Left forelimb (tissue), 1 donor: Measurements from ENCODE around the gene MAP7D1.

ENCODE experiments used
- DNase-seq: peaks from one replicate; pipeline ENCODE4 v3.0.0-alpha.2; 2018; ENCODE audit warnings: low spot score

MAP7D1 gene

GRCh38 chr1:36126797-36127500 is 29.0 kb upstream of the MAP7D1 start:
- DNase-seq, result no peak

DNA sequence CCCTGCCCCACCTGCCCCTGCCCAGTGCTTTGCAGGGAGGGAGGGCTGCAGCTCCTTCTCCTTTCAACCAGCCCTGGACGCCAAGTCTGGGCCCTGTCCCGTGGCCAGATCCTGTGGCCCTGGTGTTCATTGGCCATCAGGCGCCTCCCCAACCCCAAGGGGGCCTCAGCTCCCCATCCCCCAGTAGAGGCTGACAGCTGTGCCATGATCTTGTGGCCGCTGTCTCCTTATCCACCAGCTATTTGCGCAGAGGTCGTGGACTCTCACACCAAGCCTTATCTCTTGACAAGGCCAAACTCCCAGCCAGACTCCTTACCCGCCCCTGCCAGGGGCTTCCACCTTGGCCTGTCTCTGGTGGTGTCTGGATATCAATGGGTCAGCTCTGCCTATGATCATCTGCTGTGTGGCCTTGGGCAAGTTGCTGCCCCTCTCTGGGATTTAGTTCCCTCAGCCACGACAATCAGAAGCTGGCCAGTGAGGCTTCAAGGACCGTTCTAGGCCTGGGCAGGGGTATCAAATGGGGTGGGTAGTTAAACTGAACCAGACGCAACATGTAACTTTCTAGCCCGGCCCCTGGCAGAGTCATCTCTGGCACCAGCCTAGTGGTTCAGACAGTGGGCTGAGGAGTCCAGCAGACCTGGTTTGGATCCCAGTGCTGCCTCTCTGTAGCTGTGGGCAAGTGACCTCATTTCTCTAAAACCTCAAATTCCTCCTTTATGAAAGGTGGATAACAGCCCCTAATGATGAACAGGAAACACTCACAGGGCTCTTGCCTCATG is 27.6 kb upstream of the MAP7D1 start:
- DNase-seq, result no peak

DNA sequence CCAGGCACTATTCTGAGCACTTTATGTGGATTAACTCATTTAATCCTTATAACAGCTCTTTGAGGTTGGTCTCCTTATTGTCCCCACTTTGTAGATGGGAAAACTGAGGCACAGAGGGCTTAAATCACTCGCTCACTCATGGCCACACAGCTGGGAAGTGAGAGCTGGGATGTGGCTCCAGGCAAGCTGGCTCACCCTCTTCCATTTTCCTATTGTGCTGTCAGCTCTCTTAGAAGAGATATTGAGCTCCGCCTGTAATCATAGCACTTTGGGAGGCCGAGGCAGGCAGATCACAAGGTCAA is 27.1 kb upstream of the MAP7D1 start:
- DNase-seq, result no peak

DNA sequence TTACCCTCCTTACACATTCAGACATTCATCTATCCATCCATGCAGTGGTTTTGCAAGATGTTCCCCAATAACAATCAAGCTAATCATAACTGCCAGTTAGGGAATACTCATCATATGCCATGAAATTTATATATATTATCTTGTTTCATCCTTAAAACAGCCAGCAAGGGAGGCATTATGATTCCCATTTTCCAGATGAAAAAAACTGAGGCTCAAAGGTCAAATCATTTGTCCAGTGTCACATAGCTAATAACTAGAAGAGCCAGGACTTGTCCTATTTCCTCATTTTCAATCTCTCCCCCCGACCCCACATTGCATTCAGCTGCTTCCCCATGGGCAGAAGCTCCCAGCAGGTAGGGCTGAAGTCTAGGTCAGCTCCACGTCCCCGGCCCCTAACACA is 23.9 kb upstream of the MAP7D1 start:
- DNase-seq, result no peak

GRCh38 chr1:36133484-36133883 is 22.5 kb upstream of the MAP7D1 start:
- no peak for DNase-seq

DNA sequence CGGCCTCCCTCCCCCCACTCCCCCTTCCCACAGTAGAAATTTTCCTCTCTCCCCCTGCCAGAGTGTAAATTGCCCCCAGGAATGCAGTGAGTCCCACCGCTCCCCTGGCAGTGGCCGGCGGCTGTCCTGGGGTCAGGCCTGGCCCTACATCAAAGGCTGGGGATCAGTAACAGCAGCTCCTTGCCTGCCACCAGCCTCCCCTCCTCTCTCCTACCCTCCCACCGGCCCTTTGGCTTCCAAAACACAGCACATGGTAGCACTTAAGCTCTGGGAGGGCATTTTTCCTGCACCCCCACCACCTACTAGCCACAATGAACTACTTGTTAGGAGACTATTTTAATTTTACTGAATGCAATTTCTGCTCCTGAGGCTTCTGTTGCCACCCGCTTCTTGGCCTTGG is 21.9 kb upstream of the MAP7D1 start:
- no peak for DNase-seq

DNA sequence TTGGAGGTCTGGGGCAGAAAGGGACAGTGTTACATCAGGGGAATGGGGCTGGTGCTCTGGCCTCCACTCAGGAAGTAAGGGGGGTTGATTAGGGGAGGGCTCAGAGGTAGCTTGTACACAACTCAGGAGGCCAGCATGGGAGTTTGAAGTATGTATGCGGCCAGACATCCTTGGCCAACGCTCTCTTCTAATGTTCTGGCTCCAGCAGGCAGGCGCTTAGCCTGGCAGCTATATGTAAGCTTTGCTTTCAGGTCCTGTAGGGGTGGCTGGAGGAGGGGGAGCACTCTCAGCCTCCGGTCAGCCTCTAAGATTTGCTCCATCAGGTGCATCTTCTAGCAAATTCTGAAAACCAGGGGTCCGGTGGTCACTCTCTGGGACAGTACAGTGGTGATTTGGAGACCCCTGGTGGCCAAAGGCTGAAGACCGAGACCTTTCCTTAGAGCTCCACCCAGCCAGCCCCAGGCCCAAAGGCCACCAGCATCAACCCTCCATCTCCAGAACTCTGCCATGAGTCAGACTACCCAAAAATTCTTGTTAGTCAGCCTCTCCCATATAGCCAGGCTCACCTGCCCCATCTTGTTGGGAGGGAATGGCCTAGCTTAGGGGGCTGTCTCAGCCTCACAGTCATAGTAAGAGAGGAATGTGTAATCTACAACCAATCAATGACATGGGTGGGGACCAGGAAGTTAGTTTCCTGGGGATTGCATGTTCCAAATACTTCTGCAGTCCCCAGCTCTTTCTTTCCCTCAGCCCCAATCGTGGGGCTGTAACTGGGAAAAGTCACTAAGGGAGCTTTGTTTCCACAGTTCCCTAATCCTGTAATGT is 21.2 kb upstream of the MAP7D1 start:
- no peak for DNase-seq

DNA sequence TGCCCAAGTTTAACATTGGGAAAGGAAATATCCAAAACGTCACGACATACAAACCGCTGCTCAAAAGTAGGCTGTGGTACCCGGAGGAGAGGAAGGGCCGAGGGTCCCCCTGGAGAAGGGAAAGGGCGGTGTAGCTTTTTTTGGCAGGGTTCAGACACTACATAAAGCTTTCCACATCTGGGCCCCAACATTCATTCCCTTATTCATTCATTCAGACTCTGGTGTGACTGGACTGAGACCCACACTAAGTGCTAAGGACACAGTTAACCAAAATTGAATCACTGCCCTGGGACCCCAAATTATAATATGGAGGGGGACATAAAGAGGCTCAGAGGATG is 20.7 kb upstream of the MAP7D1 start:
- no peak for DNase-seq

DNA sequence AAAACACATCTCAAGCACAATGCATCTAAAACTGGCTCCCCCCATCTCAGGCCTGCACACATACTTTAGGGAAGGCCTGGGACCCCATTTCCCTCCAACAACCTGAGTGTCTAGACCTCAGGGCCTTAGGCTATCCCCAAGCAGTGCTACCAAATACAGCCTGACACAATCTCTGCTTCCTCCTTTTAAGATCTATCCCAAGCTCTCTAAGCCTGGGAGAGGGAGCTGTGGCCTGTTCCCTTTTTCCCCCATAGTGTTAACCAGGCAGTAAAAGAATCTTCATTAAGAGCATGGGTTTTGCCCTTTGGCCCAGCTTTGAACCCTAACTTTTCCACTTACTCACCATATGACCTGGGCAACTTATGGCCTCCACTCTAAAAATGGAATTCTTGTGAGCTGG is 20.2 kb upstream of the MAP7D1 start:
- DNase-seq, result no peak

DNA sequence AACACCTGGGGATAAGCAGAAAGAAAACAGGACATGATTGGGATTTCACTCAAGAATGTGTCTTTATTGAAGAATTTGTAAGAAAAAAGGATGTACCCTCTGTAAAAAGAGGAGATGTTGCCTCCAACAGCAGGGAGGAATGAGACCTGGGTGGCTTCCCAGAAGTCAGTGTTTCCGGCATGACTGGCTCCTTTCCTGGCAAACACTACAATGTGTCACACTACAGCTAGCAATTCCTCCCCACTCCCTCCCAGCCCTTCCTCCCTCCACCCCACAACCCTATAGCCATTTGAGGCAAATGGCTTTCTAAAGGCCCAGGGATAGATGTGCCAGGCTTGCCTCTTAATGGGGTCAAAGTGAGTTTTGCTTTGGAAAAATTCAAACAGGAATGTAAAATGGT is 19.4 kb upstream of the MAP7D1 start:
- DNase-seq, result no peak

- DNase-seq, result no peak
Observed at GRCh38 chr1:36137226-36137625, 18.7 kb upstream of the MAP7D1 start.

DNA sequence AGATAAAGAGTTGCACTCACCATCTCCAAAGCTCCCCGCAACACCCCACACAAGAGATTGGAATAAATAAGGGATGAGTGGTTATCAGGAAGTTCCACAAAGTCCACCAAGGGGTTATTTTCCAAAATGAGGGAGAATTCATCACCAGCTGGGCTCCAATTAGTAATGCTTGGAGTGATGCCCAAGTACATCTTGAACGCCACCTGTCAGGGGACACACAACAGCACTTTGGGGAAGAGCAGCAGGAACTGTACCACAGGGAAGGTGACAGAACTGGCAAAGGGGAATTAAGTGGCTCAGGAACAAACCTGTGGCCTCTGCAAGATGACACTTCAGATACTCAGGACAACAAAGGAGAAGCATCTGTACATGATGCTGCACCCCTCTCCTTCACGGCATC is 18.2 kb upstream of the MAP7D1 start:
- DNase-seq, result no peak

DNA sequence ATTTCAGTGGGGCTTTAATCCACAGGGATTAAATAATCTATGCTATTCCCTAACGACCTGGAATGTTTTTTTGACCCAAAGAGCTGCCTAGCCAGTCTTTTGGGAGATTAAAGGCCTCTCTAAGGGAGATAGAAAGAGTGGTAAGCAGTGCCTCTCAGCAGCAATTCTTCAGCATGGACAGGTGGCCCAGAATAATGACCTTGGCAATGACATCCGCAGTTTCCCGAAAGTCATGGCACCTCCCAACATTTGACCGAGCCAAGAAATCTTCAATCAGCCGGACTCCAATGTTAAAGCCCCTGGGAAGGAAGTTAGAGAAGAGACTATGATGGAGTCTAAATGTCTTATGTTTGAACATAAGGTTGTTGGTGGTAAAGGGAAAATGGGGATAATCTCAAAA is 16.4 kb upstream of the MAP7D1 start:
- no peak for DNase-seq

GRCh38 chr1:36142121-36142520 is 13.8 kb upstream of the MAP7D1 start:
- no peak for DNase-seq

DNA sequence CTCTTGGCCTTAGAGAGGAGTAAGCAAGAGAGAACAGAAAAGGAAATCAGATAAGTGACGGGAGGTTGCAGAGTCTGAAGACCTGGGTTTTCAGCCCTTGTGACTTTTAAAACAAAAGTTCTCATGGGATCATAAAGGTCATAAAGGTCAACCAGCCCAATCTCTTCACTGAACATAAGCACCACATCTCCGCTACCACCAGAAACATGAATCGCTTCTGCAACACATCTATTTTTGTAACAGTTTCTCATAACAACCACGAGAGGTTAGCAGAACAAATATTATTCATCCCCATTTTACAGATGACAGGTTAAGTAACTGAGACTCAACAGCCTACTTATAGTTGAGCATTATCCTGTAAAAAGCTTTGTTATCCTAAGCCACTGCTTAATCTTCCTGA is 12.5 kb upstream of the MAP7D1 start:
- no peak for DNase-seq

- no peak for DNase-seq
Observed at GRCh38 chr1:36144413-36144812, 11.5 kb upstream of the MAP7D1 start.

DNA sequence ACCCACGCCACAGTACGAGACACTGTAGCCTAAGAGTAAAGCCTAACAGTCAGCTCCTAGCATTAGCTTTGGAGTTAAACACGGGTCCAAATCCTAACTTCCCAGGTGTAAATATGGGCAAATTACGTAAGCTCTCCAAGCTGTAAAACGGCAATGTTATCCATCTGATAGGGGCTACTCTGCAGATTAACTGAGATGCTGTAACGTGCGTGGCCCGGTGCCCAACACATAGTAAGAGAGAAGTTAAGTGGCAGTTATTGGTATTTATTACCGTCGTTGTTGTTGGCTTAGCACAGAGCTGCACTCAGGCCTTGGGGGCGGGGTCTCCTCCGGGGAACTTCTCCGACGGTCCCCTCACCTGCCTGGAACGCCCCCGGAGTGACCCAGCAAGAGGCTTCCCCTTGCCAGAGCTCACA is 7.1 kb upstream of the MAP7D1 start:
- no peak for DNase-seq

DNA sequence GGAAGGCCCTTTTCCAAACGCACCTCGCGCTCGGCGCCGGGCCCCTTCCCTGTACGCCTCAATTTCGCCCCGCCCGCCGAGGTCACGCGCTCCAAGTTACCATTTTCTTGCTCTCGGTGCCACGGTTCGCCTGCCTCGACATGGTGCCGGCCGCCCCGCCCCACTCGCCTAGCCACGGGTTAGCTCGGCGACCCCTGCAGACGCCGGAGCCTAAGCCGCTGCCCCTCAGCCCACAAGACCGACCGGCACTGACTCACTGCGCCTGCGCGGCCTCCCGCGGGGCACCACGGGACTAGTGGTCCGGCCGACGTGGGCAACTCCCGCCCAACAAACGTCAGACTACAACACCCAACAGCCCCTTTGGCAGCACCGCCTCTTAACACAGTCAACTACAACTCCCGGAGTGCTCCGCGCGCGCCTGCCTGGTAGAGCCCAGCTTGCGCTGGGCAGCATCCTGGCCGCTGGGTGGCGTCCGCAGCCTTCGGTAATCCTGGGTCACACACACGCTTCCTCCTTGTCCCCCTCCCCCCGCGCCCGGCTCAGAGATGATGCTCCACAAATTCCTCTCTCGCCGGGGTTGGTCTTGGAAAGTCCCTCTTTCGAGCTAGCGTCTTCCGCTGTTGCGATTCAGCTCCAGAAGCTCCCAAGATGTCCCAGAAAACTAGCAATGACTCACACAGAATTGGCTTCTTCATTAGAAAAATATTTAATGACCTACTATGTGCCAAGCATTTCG is 6.6 kb upstream of the MAP7D1 start, which contains the start of gene TRAPPC3:
Gene TRAPPC3 (minus strand): TSS at position 250 of the 736 bp plus-strand sequence. CDS start 108 bp downstream, at position 142.
- peak; percentile 100 for DNase-seq

GRCh38 chr1:36149973-36150295 is 6.0 kb upstream of the MAP7D1 start:
- DNase-seq, result no peak

DNA sequence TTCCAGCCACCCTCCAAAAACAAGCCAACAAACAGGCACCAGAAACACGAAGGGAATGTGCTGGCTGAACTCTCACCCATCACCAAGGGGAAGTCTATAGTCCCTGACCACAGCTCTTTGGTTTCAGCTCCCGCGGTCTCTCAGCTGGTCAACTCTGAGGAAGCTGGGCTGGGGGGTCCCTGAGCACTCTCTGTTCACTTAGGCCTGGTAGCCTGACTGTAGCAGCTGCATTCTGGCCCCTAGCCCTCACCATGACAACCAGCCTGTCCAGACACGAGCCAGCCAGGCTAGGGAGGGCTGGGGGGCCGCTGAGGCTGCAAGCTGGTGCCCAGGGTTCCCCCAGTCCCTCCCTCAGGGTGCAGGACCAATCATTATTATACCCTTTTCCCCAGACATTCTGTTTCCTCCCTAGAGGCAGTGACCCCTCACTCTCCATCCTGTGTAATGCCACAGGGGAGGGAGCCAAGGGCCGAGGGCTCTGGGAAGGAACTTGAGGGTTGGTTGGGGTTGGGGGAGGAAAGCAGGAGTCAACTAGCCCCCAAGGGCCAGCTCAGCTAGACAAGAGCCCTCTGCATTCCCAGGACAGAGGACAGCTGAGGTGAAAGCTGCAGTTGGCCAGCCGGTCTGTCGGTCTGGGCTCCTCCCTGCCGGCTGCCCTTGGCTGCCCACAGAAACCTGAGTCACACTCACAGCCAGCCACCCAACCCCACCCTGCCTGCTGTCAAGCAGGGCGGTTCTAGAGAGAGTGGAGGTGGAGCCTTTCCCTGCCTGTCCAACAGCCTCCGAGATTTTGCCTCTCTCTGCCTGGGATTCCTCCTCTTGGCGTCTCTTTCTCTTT is 5.4 kb upstream of the MAP7D1 start:
- peak; percentile 85 for DNase-seq

DNA sequence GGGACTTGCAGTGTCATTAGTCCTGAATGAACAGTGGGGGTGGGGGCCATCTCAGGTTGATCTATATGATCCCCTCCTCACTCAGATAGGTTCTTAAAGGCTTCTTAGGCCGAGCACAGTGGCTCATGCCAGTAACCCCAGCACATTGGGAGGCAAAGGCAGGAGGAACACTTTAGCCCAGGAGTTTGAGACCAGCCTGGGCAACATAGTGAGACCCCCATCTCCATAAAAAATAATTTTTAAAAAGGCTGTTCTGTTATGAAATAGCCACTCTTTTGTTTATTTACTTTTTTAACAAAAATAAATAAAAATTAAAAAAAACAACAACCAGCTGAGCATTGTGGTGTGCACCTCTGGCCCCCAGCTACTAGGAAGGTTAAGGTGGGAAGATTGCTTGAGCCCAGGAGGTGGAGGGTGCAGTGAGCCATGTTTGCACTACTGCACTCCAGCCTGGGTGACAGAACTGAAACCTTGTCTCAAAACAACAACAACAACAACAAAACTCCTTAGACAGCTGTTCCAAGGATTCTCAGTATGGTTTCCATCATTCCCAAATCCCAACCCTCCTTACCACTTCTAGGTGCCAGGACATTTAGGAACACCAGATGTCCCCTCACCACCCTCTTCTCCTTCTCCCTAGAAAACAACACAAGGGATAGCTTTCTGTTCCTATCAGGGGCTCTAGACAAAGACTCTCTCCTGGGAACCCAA is 4.7 kb upstream of the MAP7D1 start:
- no peak for DNase-seq
